ENCODE measurements around the gene KRTAP7-1. TPM values are rescaled to one million over a fixed set of nuclear protein-coding genes. Genes with fewer than 3 reads are reported as not detected.

Gene KRTAP7-1
- total and polyA plus RNA-seq, 2 donors (not counting 1 experiment from before 2014, with no cell fraction given), result not detected

- no peaks in the 10 kb centered on the region for H3K4me1 Mint-ChIP-seq
- no peak for ATAC-seq (ENCODE audit: low read depth)
These were observed 35.8 kb downstream of the KRTAP7-1 start for GRCh38 chr21:30793581-30794314.

GRCh38 chr21:30779249-30779648 is 50.3 kb downstream of the KRTAP7-1 start:
- no peak overlapping the region for H3K27ac Mint-ChIP-seq
- H3K27me3 Mint-ChIP-seq, result no peaks in the 10 kb centered on the region
- H3K9me3 Mint-ChIP-seq (ENCODE audit: insufficient read depth), result peaks cover 2% of the 10 kb centered on the region
- Histone ChIP-seq H4K20me1 (ENCODE audit: control insufficient read depth, insufficient read depth, low read length, poor library complexity, severe bottlenecking) (no peaks in the 10 kb centered on the region), H3K9ac (ENCODE audit: low read length) (no peak overlapping the region), H3K9me3 (ENCODE audit: control extremely low read depth in 1 of 3, control insufficient read depth in 2 of 3, insufficient read depth in 1 of 3, low read length in 2 of 3) (no peaks in the 10 kb centered on the region), H3K4me1 (ENCODE audit: control insufficient read depth in 2 of 2, insufficient read depth in 2 of 2, low read length in 2 of 2) (no peaks in the 10 kb centered on the region), H2AFZ (ENCODE audit: insufficient read depth, low read depth, low read length, poor library complexity, severe bottlenecking) (no peak overlapping the region), H3K4me3 (ENCODE audit: control extremely low read depth in 1 of 5, extremely low read depth in 1 of 5, insufficient read depth in 1 of 5, low read depth in 2 of 5, low read length in 4 of 5) (no peak overlapping the region), H3K27me3 (replicated peaks in 1 of 4; ENCODE audit: control extremely low read depth in 1 of 4, control insufficient read depth in 3 of 4, insufficient read depth in 4 of 4, low read length in 3 of 4) (no peaks in the 10 kb centered on the region), H3K4me2 (replicated peaks; ENCODE audit: low read depth, low read length, poor library complexity, severe bottlenecking) (no peak overlapping the region), H3K36me3 (replicated peaks in 1 of 2; ENCODE audit: control extremely low read depth in 1 of 2, control insufficient read depth in 1 of 2, extremely low read depth in 1 of 2, insufficient read depth in 2 of 2, low read length in 1 of 2) (no peaks in the 10 kb centered on the region), H3K79me2 (ENCODE audit: control insufficient read depth, insufficient read depth, low read length) (no peaks in the 10 kb centered on the region), H3K27ac (ENCODE audit: low read length in 2 of 2) (no peak overlapping the region)
- intact Hi-C loops (cut with micrococcal nuclease), result no loop called here
- no CpG with 5 or more reads among the region's 1 CpG for WGBS (ENCODE audit: insufficient coverage)
- no peaks in the 10 kb centered on the region for H3K4me1 Mint-ChIP-seq
- TF ChIP-seq EZH2 (IDR thresholded peaks at IDR 0.05; ENCODE audit: borderline replicate concordance, insufficient read depth, low read depth, low read length, poor library complexity, severe bottlenecking), result no peak
- TF ChIP-seq, protein P1, sequence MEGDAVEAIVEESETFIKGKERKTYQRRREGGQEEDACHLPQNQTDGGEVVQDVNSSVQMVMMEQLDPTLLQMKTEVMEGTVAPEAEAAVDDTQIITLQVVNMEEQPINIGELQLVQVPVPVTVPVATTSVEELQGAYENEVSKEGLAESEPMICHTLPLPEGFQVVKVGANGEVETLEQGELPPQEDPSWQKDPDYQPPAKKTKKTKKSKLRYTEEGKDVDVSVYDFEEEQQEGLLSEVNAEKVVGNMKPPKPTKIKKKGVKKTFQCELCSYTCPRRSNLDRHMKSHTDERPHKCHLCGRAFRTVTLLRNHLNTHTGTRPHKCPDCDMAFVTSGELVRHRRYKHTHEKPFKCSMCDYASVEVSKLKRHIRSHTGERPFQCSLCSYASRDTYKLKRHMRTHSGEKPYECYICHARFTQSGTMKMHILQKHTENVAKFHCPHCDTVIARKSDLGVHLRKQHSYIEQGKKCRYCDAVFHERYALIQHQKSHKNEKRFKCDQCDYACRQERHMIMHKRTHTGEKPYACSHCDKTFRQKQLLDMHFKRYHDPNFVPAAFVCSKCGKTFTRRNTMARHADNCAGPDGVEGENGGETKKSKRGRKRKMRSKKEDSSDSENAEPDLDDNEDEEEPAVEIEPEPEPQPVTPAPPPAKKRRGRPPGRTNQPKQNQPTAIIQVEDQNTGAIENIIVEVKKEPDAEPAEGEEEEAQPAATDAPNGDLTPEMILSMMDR (IDR thresholded peaks at IDR 0.05), result no peak
- no peak overlapping the region for H3K4me3 Mint-ChIP-seq
- DNase-seq (no peak), ATAC-seq (ENCODE audit: low read depth) (no peak)
- ChIA-PET POLR2A (no interaction called here), CTCF (no interaction called here)

More at GRCh38 chr21:30793581-30794314, 35.8 kb downstream of the KRTAP7-1 start:
- no peaks in the 10 kb centered on the region for H3K36me3 ChIP-seq (replicated peaks in 1 of 2; ENCODE audit: control extremely low read depth in 1 of 2, control insufficient read depth in 1 of 2, extremely low read depth in 1 of 2, insufficient read depth in 2 of 2, low read length in 1 of 2)
- peaks cover 2% of the 10 kb centered on the region for H3K9me3 Mint-ChIP-seq (ENCODE audit: insufficient read depth)
- no peak overlapping the region for H3K9ac ChIP-seq (ENCODE audit: low read length)
- H3K4me3 ChIP-seq (ENCODE audit: control extremely low read depth in 1 of 5, extremely low read depth in 1 of 5, insufficient read depth in 1 of 5, low read depth in 2 of 5, low read length in 4 of 5), result no peak overlapping the region
- H3K4me2 ChIP-seq (replicated peaks; ENCODE audit: low read depth, low read length, poor library complexity, severe bottlenecking), result no peak overlapping the region
- WGBS (ENCODE audit: insufficient coverage), result 100% methylated on average over 1 of the region's 2 CpGs
- intact Hi-C loops (cut with micrococcal nuclease), result no loop called here
- no peaks in the 10 kb centered on the region for H3K79me2 ChIP-seq (ENCODE audit: control insufficient read depth, insufficient read depth, low read length)
- H3K9me3 ChIP-seq (ENCODE audit: control extremely low read depth in 1 of 3, control insufficient read depth in 2 of 3, insufficient read depth in 1 of 3, low read length in 2 of 3), result no peaks in the 10 kb centered on the region
- H4K20me1 ChIP-seq (ENCODE audit: control insufficient read depth, insufficient read depth, low read length, poor library complexity, severe bottlenecking), result no peaks in the 10 kb centered on the region
- POLR2A ChIA-PET, result no interaction called here
- no peak for DNase-seq
- H3K4me3 Mint-ChIP-seq, result no peak overlapping the region
- CTCF ChIA-PET, result no interaction called here
- H3K27me3 Mint-ChIP-seq, result no peaks in the 10 kb centered on the region
- no peaks in the 10 kb centered on the region for H3K4me1 ChIP-seq (ENCODE audit: control insufficient read depth in 2 of 2, insufficient read depth in 2 of 2, low read length in 2 of 2)
- H3K27ac Mint-ChIP-seq, result no peak overlapping the region
- no peaks in the 10 kb centered on the region for H3K27me3 ChIP-seq (replicated peaks in 1 of 4; ENCODE audit: control extremely low read depth in 1 of 4, control insufficient read depth in 3 of 4, insufficient read depth in 4 of 4, low read length in 3 of 4)
- TF ChIP-seq, protein P1 (IDR thresholded peaks at IDR 0.05), result no peak
- TF ChIP-seq EZH2 (IDR thresholded peaks at IDR 0.05; ENCODE audit: borderline replicate concordance, insufficient read depth, low read depth, low read length, poor library complexity, severe bottlenecking), result no peak
- no peak overlapping the region for H3K27ac ChIP-seq (ENCODE audit: low read length in 2 of 2)
- no peak overlapping the region for H2AFZ ChIP-seq (ENCODE audit: insufficient read depth, low read depth, low read length, poor library complexity, severe bottlenecking)

Measured in B cell (primary cell).